ENCODE results near the gene ZNF98. TPM values are rescaled to one million over a fixed set of nuclear protein-coding genes. Genes with fewer than 3 reads are reported as not detected.

Gene ZNF98
- total RNA-seq, 2 donors from 2014 or later = 0.26 to 30.0 TPM

GRCh38 chr19:22427547-22427946 lies 5.4 kb upstream of the ZNF98 start:
- DNase-seq (peak; percentile 76 to 85 (median 78)), ATAC-seq (peak; percentile 89)
- Histone ChIP-seq H3K36me3 (replicated peaks in 1 of 2; ENCODE audit: insufficient read depth in 1 of 2, low read depth in 2 of 2) (no peaks in the 10 kb centered on the region), H3K9me3 (peaks cover 0 to 3% (median 0%) of the 10 kb centered on the region in 3 donors), H3K27me3 (no peaks in the 10 kb centered on the region), H3K4me1 (no peaks in the 10 kb centered on the region), H3K4me3 (no peak overlapping the region), H3K27ac (peak overlapping the region; percentile 65 to 89 (median 82))
- 4 to 10% methylated on average over 2 to 19 of the region's 19 CpGs for WGBS, 2 donors
- intact Hi-C loops (cut with DNase I) = no loop called here
- peak; percentile 42 to 81 (median 71) for TF ChIP-seq POLR2A (IDR thresholded peaks at IDR 0.05)
- TF ChIP-seq CTCF (IDR thresholded peaks at IDR 0.05) = peak in 1 of 7 experiments; percentile 5

DNA sequence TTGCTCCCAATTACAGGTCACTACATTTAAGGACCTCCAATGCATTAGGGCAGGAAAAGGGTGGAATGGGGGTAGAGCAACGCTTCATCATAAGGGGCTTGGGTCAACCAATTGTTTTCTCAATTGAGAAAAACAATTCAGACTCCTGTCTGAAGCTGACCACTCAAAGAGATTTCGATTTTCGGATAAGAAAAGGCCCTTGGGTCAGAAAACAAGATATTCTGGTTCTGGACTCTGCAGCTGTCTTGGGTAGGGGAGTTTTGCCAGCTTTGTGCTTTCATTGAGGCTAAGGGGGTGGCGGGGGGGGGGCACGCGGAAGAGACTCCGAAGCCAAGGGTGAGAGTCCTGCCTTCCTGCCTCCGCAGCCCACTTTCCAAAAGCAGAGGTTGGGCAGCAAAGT lies 4.8 kb upstream of the ZNF98 start:
- H3K27ac ChIP-seq = peak overlapping the region; percentile 65 to 89 (median 82)
- 32 to 39% methylated on average over 8 of the region's 8 CpGs for WGBS, 2 donors
- H3K4me1 ChIP-seq = no peaks in the 10 kb centered on the region
- ATAC-seq (no peak), DNase-seq (no peak)
- no peak overlapping the region for H3K4me3 ChIP-seq
- no peak for TF ChIP-seq CTCF (IDR thresholded peaks at IDR 0.05)
- no peak for TF ChIP-seq POLR2A (IDR thresholded peaks at IDR 0.05)
- no peaks in the 10 kb centered on the region for H3K36me3 ChIP-seq (replicated peaks in 1 of 2; ENCODE audit: insufficient read depth in 1 of 2, low read depth in 2 of 2)
- intact Hi-C loops (cut with DNase I) = no loop called here
- H3K27me3 ChIP-seq = no peaks in the 10 kb centered on the region
- peaks cover 0 to 3% (median 0%) of the 10 kb centered on the region in 3 donors for H3K9me3 ChIP-seq

GRCh38 chr19:22421797-22422196 lies 349 bp downstream of the ZNF98 start:
- no peaks in the 10 kb centered on the region for H3K27me3 ChIP-seq
- ATAC-seq = peak; percentile 24
- H3K27ac ChIP-seq = peak overlapping the region in 3 of 4 donors; percentile 29 to 53 (median 38)
- WGBS, 2 donors = 0 to 3% methylated on average over 8 to 20 of the region's 20 CpGs
- intact Hi-C loops (cut with DNase I) = no loop called here
- no peaks in the 10 kb centered on the region for H3K36me3 ChIP-seq (replicated peaks in 1 of 2; ENCODE audit: insufficient read depth in 1 of 2, low read depth in 2 of 2)
- H3K4me3 ChIP-seq = no peak overlapping the region
- DNase-seq = no peak
- no peaks in the 10 kb centered on the region for H3K4me1 ChIP-seq
- H3K9me3 ChIP-seq = peaks cover 0 to 3% (median 0%) of the 10 kb centered on the region in 3 donors
- TF ChIP-seq POLR2A (IDR thresholded peaks at IDR 0.05) (no peak), CTCF (IDR thresholded peaks at IDR 0.05) (no peak)

- 31 to 40% methylated on average over 1 to 2 of the region's 2 CpGs for WGBS, 2 donors
- no peak for ATAC-seq
- H3K4me1 ChIP-seq = no peaks in the 10 kb centered on the region
- H3K27me3 ChIP-seq = no peaks in the 10 kb centered on the region
- peaks cover 0 to 7% (median 0%) of the 10 kb centered on the region in 3 donors for H3K9me3 ChIP-seq
- no peaks in the 10 kb centered on the region for H3K36me3 ChIP-seq (replicated peaks in 1 of 2; ENCODE audit: insufficient read depth in 1 of 2, low read depth in 2 of 2)
- TF ChIP-seq POLR2A (IDR thresholded peaks at IDR 0.05) (no peak), CTCF (IDR thresholded peaks at IDR 0.05) (no peak)
- intact Hi-C loops (cut with DNase I) = no loop called here
- H3K27ac ChIP-seq = no peak overlapping the region
- no peak overlapping the region for H3K4me3 ChIP-seq
- no peak for DNase-seq
These were observed 67.5 kb downstream of the ZNF98 start for GRCh38 chr19:22354665-22355064.

Small RNA genes lying within 50 kb of the gene (small RNA-seq; reads per million reads assigned to genes)
- not detected for gene AC011494.1

Other genes with a start within 250 kb of the ZNF98 start
- 1 to 10 TPM in 1 of 2 donors, under 1 TPM in 1; 0.78 to 8.6 TPM for gene ZNF676, start 225.4 kb downstream of the ZNF98 start, total RNA-seq
- not detected for gene ZNF729, start 135.9 kb downstream of the ZNF98 start, total RNA-seq
- under 1 TPM; under 0.01 to 0.99 TPM for gene ZNF492, start 212.0 kb upstream of the ZNF98 start, total RNA-seq

Data from body of pancreas (tissue), 4 donors.